Measurements from ENCODE around the gene OGDHL. TPM values are rescaled to one million over a fixed set of nuclear protein-coding genes. Genes with fewer than 3 reads are reported as not detected.

Gene OGDHL
- total RNA-seq, 4 donors from 2014 or later, result under 0.01 to 0.79 TPM; not detected in 2

DNA sequence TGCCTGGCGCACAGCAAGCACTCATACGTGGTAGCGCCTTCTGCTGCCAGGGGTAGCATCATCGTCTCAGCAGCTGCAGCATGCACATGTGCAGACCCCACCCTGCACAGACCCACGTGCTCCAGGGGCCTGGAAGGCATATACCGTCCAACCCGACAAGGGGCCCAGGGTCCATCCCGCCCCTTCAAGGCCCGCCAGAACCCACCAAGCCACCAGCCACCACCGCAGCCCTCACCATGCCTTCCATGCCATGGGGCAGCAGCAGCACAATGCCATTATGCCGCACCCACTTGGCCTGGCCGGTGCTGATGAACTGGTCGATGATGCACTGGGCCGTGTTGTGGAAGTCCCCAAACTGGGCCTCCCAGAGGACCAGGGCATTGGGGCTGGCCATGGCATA, 22.7 kb downstream of the OGDHL start:
- WGBS, 2 donors, result 85% methylated on average over 4 of the region's 14 CpGs; no CpG with 5 or more reads in 1 of the 2 donors
- DNase-seq, result no peak
- H3K27me3 ChIP-seq, result no peaks in the 10 kb centered on the region
- no peak overlapping the region for H3K27ac ChIP-seq
- H3K4me1 ChIP-seq, result no peaks in the 10 kb centered on the region
- no peaks in the 10 kb centered on the region for H3K9me3 ChIP-seq
- no peak overlapping the region for H3K4me3 ChIP-seq
- intact Hi-C loops (cut with DNase I), result no loop called here
- H3K36me3 ChIP-seq, result no peaks in the 10 kb centered on the region
- TF ChIP-seq, protein P1, sequence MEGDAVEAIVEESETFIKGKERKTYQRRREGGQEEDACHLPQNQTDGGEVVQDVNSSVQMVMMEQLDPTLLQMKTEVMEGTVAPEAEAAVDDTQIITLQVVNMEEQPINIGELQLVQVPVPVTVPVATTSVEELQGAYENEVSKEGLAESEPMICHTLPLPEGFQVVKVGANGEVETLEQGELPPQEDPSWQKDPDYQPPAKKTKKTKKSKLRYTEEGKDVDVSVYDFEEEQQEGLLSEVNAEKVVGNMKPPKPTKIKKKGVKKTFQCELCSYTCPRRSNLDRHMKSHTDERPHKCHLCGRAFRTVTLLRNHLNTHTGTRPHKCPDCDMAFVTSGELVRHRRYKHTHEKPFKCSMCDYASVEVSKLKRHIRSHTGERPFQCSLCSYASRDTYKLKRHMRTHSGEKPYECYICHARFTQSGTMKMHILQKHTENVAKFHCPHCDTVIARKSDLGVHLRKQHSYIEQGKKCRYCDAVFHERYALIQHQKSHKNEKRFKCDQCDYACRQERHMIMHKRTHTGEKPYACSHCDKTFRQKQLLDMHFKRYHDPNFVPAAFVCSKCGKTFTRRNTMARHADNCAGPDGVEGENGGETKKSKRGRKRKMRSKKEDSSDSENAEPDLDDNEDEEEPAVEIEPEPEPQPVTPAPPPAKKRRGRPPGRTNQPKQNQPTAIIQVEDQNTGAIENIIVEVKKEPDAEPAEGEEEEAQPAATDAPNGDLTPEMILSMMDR (IDR thresholded peaks at IDR 0.05), result no peak
- TF ChIP-seq POLR2A (IDR thresholded peaks at IDR 0.05), result no peak

DNA sequence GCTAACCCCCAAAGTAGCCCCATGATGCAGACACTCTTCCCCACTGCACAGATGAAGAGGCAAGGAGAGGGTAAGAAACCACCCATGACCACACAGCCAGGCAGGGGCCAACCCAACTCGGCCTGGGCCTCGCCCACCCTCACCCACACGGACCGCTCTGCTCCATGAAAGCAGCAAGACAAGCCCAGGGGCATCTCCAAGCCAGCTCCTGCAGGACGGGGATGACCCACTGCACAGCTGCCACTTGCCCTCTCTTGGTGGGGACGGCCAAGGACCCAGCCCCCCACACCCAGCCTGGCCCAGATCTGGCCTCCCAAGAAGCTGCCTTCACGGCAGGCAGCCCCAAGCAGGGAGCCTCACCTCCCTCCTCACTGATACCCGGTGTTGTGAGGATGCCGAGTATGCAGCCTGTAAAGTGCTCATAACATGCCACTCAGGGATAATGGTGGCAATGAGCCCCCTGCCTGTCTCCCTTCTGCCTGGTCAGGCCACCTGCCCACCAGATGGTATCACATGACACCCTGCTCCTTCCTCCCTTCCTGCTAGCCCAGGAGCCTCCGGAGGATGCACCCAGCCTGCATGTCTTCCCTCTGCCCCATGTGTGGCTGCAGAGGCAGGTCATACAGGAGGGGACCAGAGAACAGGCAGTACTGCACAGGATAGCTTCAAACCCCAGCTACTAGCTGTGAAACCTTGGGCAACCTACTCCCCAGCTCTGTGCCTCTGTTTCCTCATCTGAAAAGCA, 23.3 kb downstream of the OGDHL start:
- Histone ChIP-seq H3K27ac (no peak overlapping the region), H3K27me3 (no peaks in the 10 kb centered on the region), H3K4me3 (no peak overlapping the region), H3K4me1 (no peaks in the 10 kb centered on the region), H3K9me3 (no peaks in the 10 kb centered on the region), H3K36me3 (no peaks in the 10 kb centered on the region)
- DNase-seq, result no peak
- intact Hi-C loops (cut with DNase I), result no loop called here
- WGBS, 2 donors, result 81 to 88% methylated on average over 2 to 5 of the region's 10 CpGs
- TF ChIP-seq, protein P1 (IDR thresholded peaks at IDR 0.05), result no peak
- TF ChIP-seq POLR2A (IDR thresholded peaks at IDR 0.05), result no peak

DNA sequence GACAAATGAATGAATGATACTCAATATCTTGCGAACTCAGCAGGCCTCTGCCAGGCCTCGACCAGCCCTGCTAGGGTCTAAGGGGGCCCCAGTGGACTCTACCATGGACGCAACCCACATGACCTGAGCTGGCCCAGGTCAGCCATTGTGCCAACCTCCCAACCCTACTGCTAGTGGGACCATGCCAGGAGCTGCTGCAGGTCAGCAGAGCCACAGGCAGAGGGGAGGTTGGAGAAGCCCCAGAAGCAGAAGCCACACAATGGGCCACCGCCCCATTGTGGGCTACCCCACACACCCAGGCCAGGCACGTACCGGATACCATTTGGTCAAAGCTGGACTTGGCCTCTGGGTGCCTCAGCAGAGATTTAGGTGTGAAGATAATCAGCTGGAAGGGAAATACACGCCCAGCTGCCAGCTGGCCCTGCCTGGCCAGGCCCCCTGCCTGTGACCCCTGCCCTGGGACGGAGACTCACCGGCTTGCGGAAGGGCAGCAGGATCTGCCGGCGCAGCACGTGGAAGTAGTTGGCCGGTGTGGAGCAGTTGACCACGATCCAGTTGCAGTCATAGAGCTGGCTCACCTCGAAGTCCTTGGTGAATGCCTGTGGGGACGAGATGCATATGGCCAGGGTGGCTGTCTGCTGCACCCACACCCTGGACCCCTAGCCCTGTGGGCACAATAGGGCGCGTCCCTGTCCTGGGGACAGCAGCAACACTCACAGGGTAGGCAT, 24.5 kb downstream of the OGDHL start:
- intact Hi-C loops (cut with DNase I), result no loop called here
- Histone ChIP-seq H3K36me3 (no peaks in the 10 kb centered on the region), H3K27ac (no peak overlapping the region), H3K4me1 (no peaks in the 10 kb centered on the region), H3K27me3 (no peaks in the 10 kb centered on the region), H3K9me3 (no peaks in the 10 kb centered on the region), H3K4me3 (no peak overlapping the region)
- no peak for DNase-seq
- 78 to 81% methylated on average over 4 to 8 of the region's 19 CpGs for WGBS, 2 donors
- no peak for TF ChIP-seq POLR2A (IDR thresholded peaks at IDR 0.05)
- TF ChIP-seq, protein P1 (IDR thresholded peaks at IDR 0.05), result no peak

DNA sequence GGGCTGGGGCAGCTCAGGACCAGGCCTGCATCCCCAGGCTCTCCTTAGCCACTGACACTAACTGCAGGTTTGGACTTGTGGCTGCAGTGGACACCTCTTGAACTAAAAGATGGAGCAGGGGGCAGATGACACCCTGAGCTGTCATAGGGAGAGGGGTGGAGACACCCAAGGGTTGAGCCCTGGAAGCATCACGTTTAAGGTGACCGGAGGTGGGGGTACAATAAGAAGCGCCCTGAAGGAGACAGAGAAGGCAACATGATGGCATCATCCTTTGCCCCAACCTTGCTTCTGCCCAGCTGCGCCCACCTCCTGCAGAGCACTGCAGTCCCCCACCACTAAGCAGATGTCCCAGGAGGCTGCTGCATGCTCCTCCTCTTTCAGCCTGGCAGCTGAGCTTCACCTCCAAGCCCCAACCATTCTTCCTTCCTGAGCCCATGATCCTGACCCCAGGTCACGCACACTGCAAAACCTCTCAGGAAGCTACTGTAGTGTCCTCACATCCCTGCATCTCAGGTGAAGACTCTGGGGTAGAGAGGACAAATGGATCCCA, 25.5 kb downstream of the OGDHL start:
- DNase-seq, result no peak
- TF ChIP-seq POLR2A (IDR thresholded peaks at IDR 0.05), result no peak
- WGBS, 2 donors, result 89 to 92% methylated on average over 4 of the region's 5 CpGs

DNA sequence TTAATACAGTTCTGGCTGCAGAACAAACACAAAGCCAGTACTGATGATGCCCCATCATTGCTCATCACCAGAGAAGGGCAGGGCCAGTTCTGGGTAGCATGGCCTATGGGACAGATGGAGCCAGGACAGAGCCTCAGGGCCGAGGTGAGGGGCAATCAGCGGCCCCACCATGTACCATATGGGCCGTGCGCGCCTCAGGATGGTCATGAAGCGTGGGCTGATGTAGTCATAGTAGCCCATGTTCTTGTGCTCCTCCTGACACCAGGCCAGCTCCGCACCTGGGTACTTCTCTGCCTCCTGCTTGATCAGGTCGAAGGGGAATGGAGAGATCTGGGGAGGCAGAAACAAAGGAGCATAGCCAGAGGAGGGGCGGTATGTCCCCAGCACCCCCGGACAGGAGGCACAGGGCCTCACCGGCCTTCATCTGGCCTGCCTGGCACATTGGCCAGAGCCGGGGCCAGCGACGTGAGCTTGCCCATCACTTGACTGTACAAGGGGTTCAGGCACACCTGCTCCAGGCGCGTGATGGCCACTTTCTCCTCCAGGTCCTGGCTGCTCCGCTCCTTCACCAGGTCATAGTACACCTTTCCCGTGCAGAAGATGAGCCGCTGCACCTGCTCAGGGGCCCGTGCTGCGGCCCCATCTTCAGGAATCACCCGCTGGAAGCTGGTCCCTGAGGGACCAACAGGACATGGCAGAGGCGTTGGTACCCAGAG, 26.1 kb downstream of the OGDHL start:
- no peaks in the 10 kb centered on the region for H3K36me3 ChIP-seq
- H3K27me3 ChIP-seq, result no peaks in the 10 kb centered on the region
- H3K9me3 ChIP-seq, result no peaks in the 10 kb centered on the region
- 82 to 84% methylated on average over 3 to 5 of the region's 23 CpGs for WGBS, 2 donors
- no peaks in the 10 kb centered on the region for H3K4me1 ChIP-seq
- no peak overlapping the region for H3K4me3 ChIP-seq
- intact Hi-C loops (cut with DNase I), result no loop called here
- TF ChIP-seq, protein P1 (IDR thresholded peaks at IDR 0.05), result no peak
- no peak for TF ChIP-seq POLR2A (IDR thresholded peaks at IDR 0.05)
- no peak overlapping the region for H3K27ac ChIP-seq
- no peak for DNase-seq

More for the DNA sequence above, 25.5 kb downstream of the OGDHL start:
- Histone ChIP-seq H3K9me3 (no peaks in the 10 kb centered on the region), H3K4me1 (no peaks in the 10 kb centered on the region), H3K36me3 (no peaks in the 10 kb centered on the region), H3K27ac (no peak overlapping the region), H3K4me3 (no peak overlapping the region), H3K27me3 (no peaks in the 10 kb centered on the region)
- intact Hi-C loops (cut with DNase I), result no loop called here

Measured in esophagus squamous epithelium (tissue), 5 donors.